Ishikawa (cell line): ENCODE measurements around the gene DCHS1.

Experiments used
- TEAD4 ChIP-seq: IDR thresholded peaks from 2 replicates; pipeline ENCODE4 v1.6.1; 2012
- TF ChIP-seq, protein P1 (sequence below): IDR thresholded peaks from 2 replicates; pipeline ENCODE4 v1.6.1; 2012
- TF ChIP-seq, protein P2 (sequence below): IDR thresholded peaks from 2 replicates; pipeline ENCODE4 v1.6.1; 2012; ENCODE audit warnings: low read depth, mild to moderate bottlenecking

DNA sequence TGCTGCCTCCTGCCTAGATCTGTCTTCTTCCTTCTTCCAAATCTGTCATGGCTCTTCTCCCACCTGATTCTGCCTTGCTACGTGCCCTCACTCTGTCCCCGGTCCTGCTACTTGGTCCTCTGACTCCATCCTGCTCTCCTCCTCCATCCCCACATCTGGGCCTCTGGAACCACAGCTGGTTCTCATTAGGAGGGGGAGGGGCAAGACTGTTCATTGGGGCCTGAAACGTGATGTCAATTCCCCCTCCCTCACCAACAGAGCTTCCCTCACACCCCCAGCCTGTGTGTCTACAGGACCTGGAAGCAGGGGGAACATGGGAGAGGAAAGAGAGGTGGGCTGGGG is 9.1 kb downstream of the DCHS1 start:
- no peak for TF ChIP-seq TEAD4
- TF ChIP-seq, protein P1, sequence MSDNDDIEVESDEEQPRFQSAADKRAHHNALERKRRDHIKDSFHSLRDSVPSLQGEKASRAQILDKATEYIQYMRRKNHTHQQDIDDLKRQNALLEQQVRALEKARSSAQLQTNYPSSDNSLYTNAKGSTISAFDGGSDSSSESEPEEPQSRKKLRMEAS = no peak
- TF ChIP-seq, protein P2, sequence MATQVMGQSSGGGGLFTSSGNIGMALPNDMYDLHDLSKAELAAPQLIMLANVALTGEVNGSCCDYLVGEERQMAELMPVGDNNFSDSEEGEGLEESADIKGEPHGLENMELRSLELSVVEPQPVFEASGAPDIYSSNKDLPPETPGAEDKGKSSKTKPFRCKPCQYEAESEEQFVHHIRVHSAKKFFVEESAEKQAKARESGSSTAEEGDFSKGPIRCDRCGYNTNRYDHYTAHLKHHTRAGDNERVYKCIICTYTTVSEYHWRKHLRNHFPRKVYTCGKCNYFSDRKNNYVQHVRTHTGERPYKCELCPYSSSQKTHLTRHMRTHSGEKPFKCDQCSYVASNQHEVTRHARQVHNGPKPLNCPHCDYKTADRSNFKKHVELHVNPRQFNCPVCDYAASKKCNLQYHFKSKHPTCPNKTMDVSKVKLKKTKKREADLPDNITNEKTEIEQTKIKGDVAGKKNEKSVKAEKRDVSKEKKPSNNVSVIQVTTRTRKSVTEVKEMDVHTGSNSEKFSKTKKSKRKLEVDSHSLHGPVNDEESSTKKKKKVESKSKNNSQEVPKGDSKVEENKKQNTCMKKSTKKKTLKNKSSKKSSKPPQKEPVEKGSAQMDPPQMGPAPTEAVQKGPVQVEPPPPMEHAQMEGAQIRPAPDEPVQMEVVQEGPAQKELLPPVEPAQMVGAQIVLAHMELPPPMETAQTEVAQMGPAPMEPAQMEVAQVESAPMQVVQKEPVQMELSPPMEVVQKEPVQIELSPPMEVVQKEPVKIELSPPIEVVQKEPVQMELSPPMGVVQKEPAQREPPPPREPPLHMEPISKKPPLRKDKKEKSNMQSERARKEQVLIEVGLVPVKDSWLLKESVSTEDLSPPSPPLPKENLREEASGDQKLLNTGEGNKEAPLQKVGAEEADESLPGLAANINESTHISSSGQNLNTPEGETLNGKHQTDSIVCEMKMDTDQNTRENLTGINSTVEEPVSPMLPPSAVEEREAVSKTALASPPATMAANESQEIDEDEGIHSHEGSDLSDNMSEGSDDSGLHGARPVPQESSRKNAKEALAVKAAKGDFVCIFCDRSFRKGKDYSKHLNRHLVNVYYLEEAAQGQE = no peak
